Activated T-helper 1 cell treated with anti-CD3 and anti-CD28 coated beads, Interleukin-12 subunit alpha, Interleukin-12 subunit beta, Interleukin-2, Interleukin-4 antibody, amounts not matched to agents 30 ng/mL and 10 ng/mL and 1 ng/mL, durations not matched to agents 14 hours and 24 hours and 36 hours (primary cell): ENCODE measurements around the gene E2F6. TPM values are rescaled to one million over a fixed set of nuclear protein-coding genes. Genes with fewer than 3 reads are reported as not detected.
A peak's percentile ranks its signal among the peaks of the same experiment; 100 is the strongest.

Source experiments
- DNase-seq: peaks from one replicate; pipeline ENCODE4 v3.0.0; 2021; ENCODE audit warnings: low spot score
- H3K27ac Mint-ChIP-seq: one replicate; pipeline ENCODE4 v1.8.0; 2021; ENCODE audit warnings: mild to moderate bottlenecking, mixed read lengths
- H3K27me3 Mint-ChIP-seq: one replicate; pipeline ENCODE4 v1.8.0; 2022; ENCODE audit warnings: mild to moderate bottlenecking, moderate library complexity, mixed read lengths; ENCODE audit not compliant: insufficient read depth
- H3K36me3 Mint-ChIP-seq: one replicate; pipeline ENCODE4 v1.8.0; 2021; ENCODE audit warnings: low read depth, mixed read lengths
- H3K4me1 Mint-ChIP-seq: one replicate; pipeline ENCODE4 v1.8.0; 2021; ENCODE audit warnings: low read depth, mixed read lengths
- H3K4me3 Mint-ChIP-seq: one replicate; pipeline ENCODE4 v1.8.0; 2021; ENCODE audit warnings: mild to moderate bottlenecking, moderate library complexity, mixed read lengths
- H3K9me3 Mint-ChIP-seq: one replicate; pipeline ENCODE4 v1.8.0; 2021; ENCODE audit warnings: mixed read lengths
- intact Hi-C: fragments of 100-400 bp; cut with micrococcal nuclease; formaldehyde crosslinking; loops from one replicate; pipeline ENCODE4 v1.15.1; 2024
- total RNA-seq: library from RNA; stranded (reverse); gene quantifications from 2 replicates; pipeline ENCODE4 v1.2.3, GENCODE V29; 2022

Gene E2F6
- total RNA-seq, 1 donor from 2014 or later = 22.1 TPM

GRCh38 chr2:11488809-11489208 is 22.8 kb upstream of the E2F6 start:
- Mint-ChIP-seq H3K9me3 (no peaks in the 10 kb centered on the region), H3K4me1 (no peaks in the 10 kb centered on the region), H3K36me3 (no peaks in the 10 kb centered on the region), H3K27ac (no peak overlapping the region), H3K27me3 (peaks cover 20% of the 10 kb centered on the region), H3K4me3 (no peak overlapping the region)
- intact Hi-C loops = no loop called here
- DNase-seq = no peak

GRCh38 chr2:11483806-11484617 is 18.1 kb upstream of the E2F6 start:
- DNase-seq = no peak
- Mint-ChIP-seq H3K9me3 (no peaks in the 10 kb centered on the region), H3K27me3 (peaks cover 51% of the 10 kb centered on the region), H3K4me3 (no peak overlapping the region), H3K36me3 (no peaks in the 10 kb centered on the region), H3K4me1 (no peaks in the 10 kb centered on the region), H3K27ac (no peak overlapping the region)
- intact Hi-C loops = no loop called here

- H3K9me3 Mint-ChIP-seq = no peaks in the 10 kb centered on the region
- DNase-seq = no peak
- H3K4me1 Mint-ChIP-seq = no peaks in the 10 kb centered on the region
- H3K27me3 Mint-ChIP-seq = peaks cover 54% of the 10 kb centered on the region
- H3K36me3 Mint-ChIP-seq = no peaks in the 10 kb centered on the region
- no peak overlapping the region for H3K27ac Mint-ChIP-seq
- H3K4me3 Mint-ChIP-seq = no peak overlapping the region
- intact Hi-C loops = no loop called here
These were observed 16.6 kb upstream of the E2F6 start for GRCh38 chr2:11482473-11483035.

GRCh38 chr2:11481789-11482472 is 16.0 kb upstream of the E2F6 start:
- intact Hi-C loops = no loop called here
- DNase-seq = no peak
- Mint-ChIP-seq H3K4me3 (no peak overlapping the region), H3K27ac (no peak overlapping the region), H3K4me1 (no peaks in the 10 kb centered on the region), H3K9me3 (no peaks in the 10 kb centered on the region), H3K36me3 (no peaks in the 10 kb centered on the region), H3K27me3 (peaks cover 56% of the 10 kb centered on the region)

GRCh38 chr2:11481426-11481788 is 15.4 kb upstream of the E2F6 start:
- no peaks in the 10 kb centered on the region for H3K9me3 Mint-ChIP-seq
- no peak overlapping the region for H3K4me3 Mint-ChIP-seq
- intact Hi-C loops = no loop called here
- no peak for DNase-seq
- no peaks in the 10 kb centered on the region for H3K4me1 Mint-ChIP-seq
- H3K27ac Mint-ChIP-seq = no peak overlapping the region
- H3K27me3 Mint-ChIP-seq = peaks cover 56% of the 10 kb centered on the region
- no peaks in the 10 kb centered on the region for H3K36me3 Mint-ChIP-seq

GRCh38 chr2:11480859-11481258 is 14.9 kb upstream of the E2F6 start:
- Mint-ChIP-seq H3K27ac (no peak overlapping the region), H3K9me3 (no peaks in the 10 kb centered on the region), H3K4me1 (no peaks in the 10 kb centered on the region), H3K36me3 (no peaks in the 10 kb centered on the region), H3K4me3 (no peak overlapping the region), H3K27me3 (peaks cover 51% of the 10 kb centered on the region)
- no peak for DNase-seq
- intact Hi-C loops = no loop called here

GRCh38 chr2:11480406-11480805 is 14.4 kb upstream of the E2F6 start:
- H3K36me3 Mint-ChIP-seq = no peaks in the 10 kb centered on the region
- no peak overlapping the region for H3K4me3 Mint-ChIP-seq
- no peaks in the 10 kb centered on the region for H3K4me1 Mint-ChIP-seq
- peaks cover 47% of the 10 kb centered on the region for H3K27me3 Mint-ChIP-seq
- no peak overlapping the region for H3K27ac Mint-ChIP-seq
- intact Hi-C loops = no loop called here
- H3K9me3 Mint-ChIP-seq = no peaks in the 10 kb centered on the region
- no peak for DNase-seq

GRCh38 chr2:11478899-11479605 is 13.1 kb upstream of the E2F6 start:
- peaks cover 41% of the 10 kb centered on the region for H3K27me3 Mint-ChIP-seq
- H3K9me3 Mint-ChIP-seq = no peaks in the 10 kb centered on the region
- no peaks in the 10 kb centered on the region for H3K4me1 Mint-ChIP-seq
- no peak overlapping the region for H3K4me3 Mint-ChIP-seq
- H3K27ac Mint-ChIP-seq = no peak overlapping the region
- intact Hi-C loops = loop anchor here (1.0 kb wide), 4 partner anchors 13 to 347 kb away; partner anchors contain the start of gene E2F6
- H3K36me3 Mint-ChIP-seq = no peaks in the 10 kb centered on the region
- no peak for DNase-seq

- no peaks in the 10 kb centered on the region for H3K9me3 Mint-ChIP-seq
- H3K4me3 Mint-ChIP-seq = no peak overlapping the region
- no peaks in the 10 kb centered on the region for H3K4me1 Mint-ChIP-seq
- peaks cover 30% of the 10 kb centered on the region for H3K27me3 Mint-ChIP-seq
- intact Hi-C loops = loop anchor here (1.0 kb wide), 4 partner anchors 12 to 346 kb away; partner anchors contain the start of gene E2F6
- no peak overlapping the region for H3K27ac Mint-ChIP-seq
- no peaks in the 10 kb centered on the region for H3K36me3 Mint-ChIP-seq
- DNase-seq = peak; percentile 56
These were observed 12.0 kb upstream of the E2F6 start for GRCh38 chr2:11477994-11478393.

GRCh38 chr2:11473659-11474433 is 7.9 kb upstream of the E2F6 start:
- intact Hi-C loops = no loop called here

GRCh38 chr2:11467749-11468148 is 1.8 kb upstream of the E2F6 start:
- intact Hi-C loops = loop anchor here (2.0 to 10.0 kb wide), 3 partner anchors 635 to 1247 kb away; partner anchors contain the start of genes PDIA6 and TRIB2
- peaks cover 10% of the 10 kb centered on the region for H3K36me3 Mint-ChIP-seq
- H3K4me3 Mint-ChIP-seq = no peak overlapping the region
- DNase-seq = no peak
- H3K9me3 Mint-ChIP-seq = no peaks in the 10 kb centered on the region
- H3K27ac Mint-ChIP-seq = no peak overlapping the region
- H3K4me1 Mint-ChIP-seq = peaks cover 28% of the 10 kb centered on the region
- H3K27me3 Mint-ChIP-seq = no peaks in the 10 kb centered on the region

More at GRCh38 chr2:11473659-11474433, 7.9 kb upstream of the E2F6 start:
- Mint-ChIP-seq H3K9me3 (no peaks in the 10 kb centered on the region), H3K4me3 (no peak overlapping the region), H3K27me3 (peaks cover 6% of the 10 kb centered on the region), H3K27ac (no peak overlapping the region), H3K36me3 (no peaks in the 10 kb centered on the region), H3K4me1 (no peaks in the 10 kb centered on the region)
- DNase-seq = no peak

- peak overlapping the region; percentile 86 for H3K4me3 Mint-ChIP-seq
- peaks cover 33% of the 10 kb centered on the region for H3K4me1 Mint-ChIP-seq
- no peaks in the 10 kb centered on the region for H3K9me3 Mint-ChIP-seq
- H3K36me3 Mint-ChIP-seq = peaks cover 10% of the 10 kb centered on the region
- H3K27me3 Mint-ChIP-seq = no peaks in the 10 kb centered on the region
- H3K27ac Mint-ChIP-seq = no peak overlapping the region
- intact Hi-C loops = loop anchor here (2.0 to 10.0 kb wide), 3 partner anchors 635 to 1248 kb away; partner anchors contain the start of genes PDIA6 and TRIB2
- DNase-seq = no peak
These were observed 1.2 kb upstream of the E2F6 start for GRCh38 chr2:11467129-11467649.
